B cell (primary cell): ENCODE measurements around the gene RAB31. TPM values are rescaled to one million over a fixed set of nuclear protein-coding genes. Genes with fewer than 3 reads are reported as not detected.

Source experiments
- ATAC-seq: fragments of 200-7000 bp; cut with Tn5 transposase; one replicate; pipeline ENCODE4 v1.10.0; 2021; ENCODE audit warnings: low read depth, mild to moderate bottlenecking, moderate number of reproducible peaks, moderate library complexity
- CTCF ChIA-PET: fragments of 350-600 bp; sonication (Branson Sonifier 250); formaldehyde crosslinking; loops from one replicate; lab custom pipeline; 2021; ENCODE audit warnings: antibody characterized with exemption, inconsistent platforms; lab: Charles Lee
- POLR2A ChIA-PET: fragments of 350-600 bp; sonication (Branson Sonifier 250); formaldehyde crosslinking; loops from one replicate; lab custom pipeline; 2021; ENCODE audit warnings: antibody characterized with exemption; lab: Charles Lee
- DNase-seq: peaks from one replicate; pipeline ENCODE4 v3.0.0; 2013
- H2AFZ ChIP-seq: 2 replicates; pipeline ENCODE4 v1.6.1; 2012; ENCODE audit warnings: mild to moderate bottlenecking, low read depth, low read length; ENCODE audit not compliant: insufficient read depth, poor library complexity, severe bottlenecking
- H3K27ac ChIP-seq, 2 donors: 1 replicate in 1 of 2; 2 replicates in 1 of 2; pipeline ENCODE4 v1.5.1; 2012 to 2013; ENCODE audit warnings: low read length in 2 of 2, mild to moderate bottlenecking in 2 of 2, moderate library complexity in 1 of 2
- H3K27me3 ChIP-seq, 4 experiments: fragments of 200-600 bp in 1 of 4; sonication (generic) in 1 of 4; replicated peaks in 1 of 4; 1 replicate in 2 of 4; 2 replicates in 2 of 4; pipeline versions ENCODE4 v1.6.1 to v1.7.0; 2013 to 2016; ENCODE audit warnings: low read length in 3 of 4, mild to moderate bottlenecking in 2 of 4, mixed read lengths in 1 of 4, moderate library complexity in 1 of 4; ENCODE audit not compliant: insufficient read depth in 4 of 4, control insufficient read depth in 3 of 4; ENCODE audit errors: control extremely low read depth in 1 of 4
- H3K36me3 ChIP-seq, 2 experiments: replicated peaks in 1 of 2; 1 replicate in 1 of 2; 2 replicates in 1 of 2; pipeline versions ENCODE4 v1.6.1 to v1.7.1; 2013; ENCODE audit warnings: low read length in 1 of 2; ENCODE audit not compliant: insufficient read depth in 2 of 2, control insufficient read depth in 1 of 2; ENCODE audit errors: control extremely low read depth in 1 of 2, extremely low read depth in 1 of 2
- H3K4me1 ChIP-seq, 2 donors: fragments of 200-600 bp in 1 of 2; sonication (generic) in 1 of 2; 1 replicate in 1 of 2; 2 replicates in 1 of 2; pipeline versions ENCODE4 v1.5.1 to v1.6.1; 2013 to 2017; ENCODE audit warnings: low read length in 2 of 2; ENCODE audit not compliant: control insufficient read depth in 2 of 2, insufficient read depth in 2 of 2
- H3K4me2 ChIP-seq: replicated peaks from 2 replicates; pipeline ENCODE3; 2012; ENCODE audit warnings: mild to moderate bottlenecking, low read depth, low read length; ENCODE audit not compliant: poor library complexity, severe bottlenecking
- H3K4me3 ChIP-seq, 5 experiments: fragments of 200-600 bp in 1 of 5; sonication (generic) in 1 of 5; 1 replicate in 3 of 5; 2 replicates in 2 of 5; pipeline versions ENCODE4 v1.5.1 to v1.7.0; 2011 to 2016; ENCODE audit warnings: low read length in 4 of 5, mild to moderate bottlenecking in 4 of 5, low read depth in 2 of 5, control low read depth in 1 of 5, moderate library complexity in 1 of 5; ENCODE audit not compliant: insufficient read depth in 1 of 5; ENCODE audit errors: control extremely low read depth in 1 of 5, extremely low read depth in 1 of 5
- H3K79me2 ChIP-seq: fragments of 200-600 bp; sonication (generic); one replicate; pipeline ENCODE4 v1.6.0; 2016; ENCODE audit warnings: low read length; ENCODE audit not compliant: control insufficient read depth, insufficient read depth
- H3K9ac ChIP-seq: fragments of 200-600 bp; sonication (generic); 2 replicates; pipeline ENCODE4 v1.6.1; 2017; ENCODE audit warnings: mild to moderate bottlenecking, low read length, moderate library complexity
- H3K9me3 ChIP-seq, 3 donors: one replicate each; pipeline versions ENCODE4 v1.6.1 to v1.7.1; 2013; ENCODE audit warnings: low read length in 2 of 3; ENCODE audit not compliant: control insufficient read depth in 2 of 3, insufficient read depth in 1 of 3; ENCODE audit errors: control extremely low read depth in 1 of 3
- H4K20me1 ChIP-seq: 2 replicates; pipeline ENCODE4 v1.6.0; 2012; ENCODE audit warnings: mild to moderate bottlenecking, low read length; ENCODE audit not compliant: insufficient read depth, control insufficient read depth, poor library complexity, severe bottlenecking
- H3K27ac Mint-ChIP-seq: one replicate; pipeline ENCODE4 v1.8.0; 2021; ENCODE audit warnings: mixed read lengths
- H3K27me3 Mint-ChIP-seq: one replicate; pipeline ENCODE4 v1.8.0; 2021; ENCODE audit warnings: mixed read lengths
- H3K4me1 Mint-ChIP-seq: one replicate; pipeline ENCODE4 v1.8.0; 2021; ENCODE audit warnings: mixed read lengths
- H3K4me3 Mint-ChIP-seq: one replicate; pipeline ENCODE4 v1.8.0; 2021; ENCODE audit warnings: mixed read lengths
- H3K9me3 Mint-ChIP-seq: one replicate; pipeline ENCODE4 v1.8.0; 2022; ENCODE audit warnings: mixed read lengths; ENCODE audit not compliant: insufficient read depth
- CTCF ChIP-seq: fragments of 200-600 bp; IDR thresholded peaks from one replicate; pipeline ENCODE4 v1.8.0; 2022; ENCODE audit warnings: antibody characterized with exemption, mild to moderate bottlenecking
- EZH2 ChIP-seq: IDR thresholded peaks from 2 replicates; pipeline ENCODE4 v1.6.1; 2012; ENCODE audit warnings: borderline replicate concordance, low read depth, mild to moderate bottlenecking, moderate library complexity, low read length; ENCODE audit not compliant: insufficient read depth, poor library complexity, severe bottlenecking
- WGBS: methylation state at CpG from one replicate; pipeline ENCODE4 v1.1.5; 2013; ENCODE audit warnings: missing lambda C conversion rate; ENCODE audit not compliant: insufficient coverage; 5-methylcytosine and 5-hydroxymethylcytosine counted together
- intact Hi-C: fragments of 100-400 bp; cut with micrococcal nuclease; formaldehyde crosslinking; loops from one replicate; pipeline ENCODE4 v1.10.0; 2022
- polyA plus RNA-seq: library from polyadenylated mRNA; depleted of rRNA; stranded (reverse); fragments of >200 nt; gene quantifications from 2 replicates; pipeline ENCODE4 v1.2.3, GENCODE V29; 2012
- total RNA-seq, 2 donors: library from RNA; stranded (reverse); fragments of 120-200 nt in 1 of 2; gene quantifications; 1 replicate in 1 of 2; 2 replicates in 1 of 2; pipeline versions ENCODE4 v1.2.3 to v1.2.4, GENCODE V29; 2013 to 2022

RAB31 gene
- total and polyA plus RNA-seq, 2 donors (not counting 1 experiment from before 2014, with no cell fraction given), result 15.5 to 44.6 TPM

- H3K4me3 ChIP-seq, result no peak overlapping the region
- H3K4me1 ChIP-seq, result no peaks in the 10 kb centered on the region
- no peak overlapping the region for H3K27ac ChIP-seq
- H3K36me3 ChIP-seq, result peaks cover 0 to 7% of the 10 kb centered on the region in 2 experiments
- H2AFZ ChIP-seq, result no peak overlapping the region
- H3K4me1 Mint-ChIP-seq, result no peaks in the 10 kb centered on the region
- no peak overlapping the region for H3K4me3 Mint-ChIP-seq
- no peak for DNase-seq
- no peaks in the 10 kb centered on the region for H3K27me3 Mint-ChIP-seq
- no peak for TF ChIP-seq EZH2
- no peak for TF ChIP-seq CTCF
- no peaks in the 10 kb centered on the region for H3K9me3 ChIP-seq
- H3K4me2 ChIP-seq, result no peak overlapping the region
- no peak overlapping the region for H3K27ac Mint-ChIP-seq
- CTCF ChIA-PET, result no interaction called here
- ATAC-seq, result no peak
- no peaks in the 10 kb centered on the region for H4K20me1 ChIP-seq
- POLR2A ChIA-PET, result no interaction called here
- H3K27me3 ChIP-seq, result no peaks in the 10 kb centered on the region
- H3K9ac ChIP-seq, result no peak overlapping the region
- no peaks in the 10 kb centered on the region for H3K79me2 ChIP-seq
- whole genome bisulfite sequencing, result no CpG with 5 or more reads among the region's 4 CpGs
- H3K9me3 Mint-ChIP-seq, result no peaks in the 10 kb centered on the region
- intact Hi-C loops, result no loop called here
Measured at GRCh38 chr18:9810299-9810698, 102.2 kb downstream of the RAB31 start.

- Histone ChIP-seq H3K36me3 (peaks cover 0 to 3% of the 10 kb centered on the region in 2 experiments), H3K9me3 (no peaks in the 10 kb centered on the region), H3K4me3 (no peak overlapping the region), H3K9ac (no peak overlapping the region), H3K79me2 (no peaks in the 10 kb centered on the region), H2AFZ (no peak overlapping the region), H4K20me1 (no peaks in the 10 kb centered on the region), H3K4me1 (no peaks in the 10 kb centered on the region), H3K4me2 (no peak overlapping the region), H3K27me3 (no peaks in the 10 kb centered on the region), H3K27ac (no peak overlapping the region)
- no peak overlapping the region for H3K27ac Mint-ChIP-seq
- H3K27me3 Mint-ChIP-seq, result no peaks in the 10 kb centered on the region
- TF ChIP-seq EZH2 (no peak), CTCF (no peak)
- no peaks in the 10 kb centered on the region for H3K4me1 Mint-ChIP-seq
- ATAC-seq (no peak), DNase-seq (no peak)
- ChIA-PET POLR2A (no interaction called here), CTCF (no interaction called here)
- H3K4me3 Mint-ChIP-seq, result no peak overlapping the region
- intact Hi-C loops, result no loop called here
- 94% methylated on average over 8 of the region's 14 CpGs for WGBS
- peaks cover 2% of the 10 kb centered on the region for H3K9me3 Mint-ChIP-seq
Measured at GRCh38 chr18:9810994-9811705, 103.0 kb downstream of the RAB31 start.
